Neural cell (in vitro differentiated cells): ENCODE results near the gene LRRC1. TPM values are rescaled to one million over a fixed set of nuclear protein-coding genes. Genes with fewer than 3 reads are reported as not detected.

Experiments
- H2AFZ ChIP-seq: fragments of 200-600, 300-800 bp; sonication (generic), shearing (Covaris generic); 2 replicates; pipeline ENCODE4 v1.6.0; 2014; ENCODE audit warnings: low read depth, mild to moderate bottlenecking, antibody characterized with exemption, low read length, moderate library complexity
- H3F3A ChIP-seq: fragments of 200-600 bp; shearing (Covaris generic); 2 replicates; pipeline ENCODE4 v1.6.1; 2016; ENCODE audit warnings: mild to moderate bottlenecking, moderate library complexity, mixed read lengths, antibody characterized with exemption, low read length; ENCODE audit not compliant: insufficient read depth, poor library complexity, severe bottlenecking
- H3K27ac ChIP-seq: fragments of 200-600, 300-800 bp; sonication (generic), shearing (Covaris generic); 2 replicates; pipeline ENCODE4 v1.5.1; 2014; ENCODE audit warnings: mild to moderate bottlenecking, low read length, moderate library complexity
- H3K27me3 ChIP-seq: fragments of 300-800, 200-600 bp; sonication (generic), shearing (Covaris generic); 2 replicates; pipeline ENCODE4 v1.6.0; 2014; ENCODE audit warnings: mild to moderate bottlenecking, low read depth, low read length, moderate library complexity; ENCODE audit not compliant: insufficient read depth
- H3K36me3 ChIP-seq: fragments of 300-800, 200-600 bp; sonication (generic), shearing (Covaris generic); 2 replicates; pipeline ENCODE4 v1.5.1; 2014; ENCODE audit warnings: mild to moderate bottlenecking, antibody characterized with exemption, low read length, moderate library complexity; ENCODE audit not compliant: insufficient read depth
- H3K4me2 ChIP-seq: fragments of 300-800, 200-600 bp; sonication (generic), shearing (Covaris generic); 2 replicates; pipeline ENCODE4 v1.6.0; 2014; ENCODE audit warnings: mild to moderate bottlenecking, low read length
- H3K4me3 ChIP-seq: fragments of 300-800, 200-600 bp; sonication (generic), shearing (Covaris generic); 2 replicates; pipeline ENCODE4 v1.5.1; 2014; ENCODE audit warnings: mild to moderate bottlenecking, low read length, moderate library complexity
- H3K79me2 ChIP-seq: fragments of 200-600 bp; shearing (Covaris generic); replicated peaks from 2 replicates; pipeline ENCODE4 v1.6.0; 2014; ENCODE audit warnings: mild to moderate bottlenecking, low read length, moderate library complexity; ENCODE audit not compliant: insufficient read depth
- H3K9ac ChIP-seq: fragments of 300-800, 200-600 bp; sonication (generic), shearing (Covaris generic); 2 replicates; pipeline ENCODE4 v1.6.1; 2016; ENCODE audit warnings: mild to moderate bottlenecking, low read length, mixed read lengths
- H3K9me2 ChIP-seq: fragments of 200-600 bp; shearing (Covaris generic); 2 replicates; pipeline ENCODE4 v1.6.1; 2016; ENCODE audit warnings: mild to moderate bottlenecking, low read length, mixed read lengths; ENCODE audit not compliant: insufficient read depth
- H3K9me3 ChIP-seq: fragments of 200-600, 300-800 bp; sonication (generic), shearing (Covaris generic); 2 replicates; pipeline ENCODE4 v1.6.1; 2016; ENCODE audit warnings: mild to moderate bottlenecking, mixed run types, low read length, moderate library complexity, mixed read lengths
- H4K20me1 ChIP-seq: fragments of 200-600 bp; shearing (Covaris generic); 2 replicates; pipeline ENCODE4 v1.6.1; 2016; ENCODE audit warnings: mild to moderate bottlenecking, mixed run types; ENCODE audit not compliant: insufficient read depth
- EP300 ChIP-seq: fragments of 450-650 bp; conservative IDR thresholded peaks from 2 replicates; pipeline ENCODE4 v1.6.1; 2014; ENCODE audit warnings: antibody characterized with exemption, mild to moderate bottlenecking, moderate library complexity; ENCODE audit not compliant: poor library complexity, severe bottlenecking
- EZH2 ChIP-seq: fragments of 200-600, 300-800 bp; shearing (Covaris generic), sonication (generic); IDR thresholded peaks from 2 replicates; pipeline ENCODE4 v1.6.1; 2014; ENCODE audit warnings: antibody characterized with exemption, low read length, borderline replicate concordance, mild to moderate bottlenecking; ENCODE audit not compliant: insufficient read depth, poor library complexity, severe bottlenecking
- MXI1 ChIP-seq: fragments of 450-650 bp; conservative IDR thresholded peaks from 2 replicates; pipeline ENCODE4 v1.6.1; 2014; ENCODE audit warnings: antibody characterized with exemption, mild to moderate bottlenecking; ENCODE audit not compliant: poor library complexity, severe bottlenecking
- POLR2AphosphoS5 ChIP-seq: IDR thresholded peaks from 2 replicates; pipeline ENCODE4 v1.6.1; 2012
- RAD21 ChIP-seq: fragments of 450-650 bp; conservative IDR thresholded peaks from 2 replicates; pipeline ENCODE4 v1.6.1; 2014; ENCODE audit warnings: antibody characterized with exemption, mild to moderate bottlenecking, moderate library complexity
- SMC3 ChIP-seq: fragments of 450-650 bp; conservative IDR thresholded peaks from 2 replicates; pipeline ENCODE4 v1.6.1; 2014; ENCODE audit warnings: antibody characterized with exemption, mild to moderate bottlenecking, moderate library complexity; ENCODE audit not compliant: poor library complexity
- TAF1 ChIP-seq: IDR thresholded peaks from 2 replicates; pipeline ENCODE4 v1.6.1; 2012; ENCODE audit warnings: low read depth
- polyA plus RNA-seq: library from polyadenylated mRNA; depleted of rRNA; stranded (reverse); fragments of >200 nt; gene quantifications from 2 replicates; pipeline ENCODE4 v1.2.3, GENCODE V29; 2014
- TF ChIP-seq, protein P1 (sequence below): IDR thresholded peaks from 2 replicates; pipeline ENCODE4 v1.6.1; 2012; ENCODE audit warnings: borderline replicate concordance
- TF ChIP-seq, protein P2 (sequence below): fragments of 450-650 bp; IDR thresholded peaks from 2 replicates; pipeline ENCODE4 v1.5.1; 2014; ENCODE audit warnings: antibody characterized with exemption, mild to moderate bottlenecking, moderate library complexity; ENCODE audit not compliant: poor library complexity, severe bottlenecking

LRRC1 gene
- polyA plus RNA-seq, 1 donor from 2014 or later = 21.2 TPM

DNA sequence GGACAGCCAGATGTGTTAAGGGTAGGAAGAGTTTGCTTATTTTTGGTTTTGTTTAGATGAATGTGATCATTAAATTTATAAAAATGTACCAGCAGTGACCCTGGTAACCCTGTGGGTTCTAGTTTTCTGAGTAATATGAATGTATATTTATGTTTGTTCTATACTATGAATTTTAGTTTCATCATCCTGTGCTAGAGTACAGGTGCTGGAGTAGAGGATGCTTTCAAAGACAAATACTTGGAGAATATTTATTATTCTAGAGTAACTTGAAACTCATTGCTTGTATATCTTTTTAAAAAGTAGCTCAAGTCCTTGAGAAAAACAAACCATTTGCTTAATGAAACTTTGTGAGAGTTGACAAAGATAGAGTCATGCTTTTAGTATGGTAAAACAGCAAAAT, 7.8 kb downstream of the LRRC1 start:
- no peaks in the 10 kb centered on the region for H4K20me1 ChIP-seq
- no peak overlapping the region for H3K27ac ChIP-seq
- peaks cover 60% of the 10 kb centered on the region for H3K79me2 ChIP-seq
- no peak overlapping the region for H3K4me2 ChIP-seq
- no peaks in the 10 kb centered on the region for H3K9me2 ChIP-seq
- TF ChIP-seq RAD21 (no peak), TAF1 (no peak), POLR2AphosphoS5 (no peak), MXI1 (no peak), SMC3 (no peak), EP300 (no peak)
- H3K27me3 ChIP-seq = no peaks in the 10 kb centered on the region
- H3K4me3 ChIP-seq = no peak overlapping the region
- H3K36me3 ChIP-seq = no peaks in the 10 kb centered on the region
- H3F3A ChIP-seq = no peaks in the 10 kb centered on the region
- no peak overlapping the region for H3K9ac ChIP-seq
- H2AFZ ChIP-seq = no peak overlapping the region
- H3K9me3 ChIP-seq = no peaks in the 10 kb centered on the region

DNA sequence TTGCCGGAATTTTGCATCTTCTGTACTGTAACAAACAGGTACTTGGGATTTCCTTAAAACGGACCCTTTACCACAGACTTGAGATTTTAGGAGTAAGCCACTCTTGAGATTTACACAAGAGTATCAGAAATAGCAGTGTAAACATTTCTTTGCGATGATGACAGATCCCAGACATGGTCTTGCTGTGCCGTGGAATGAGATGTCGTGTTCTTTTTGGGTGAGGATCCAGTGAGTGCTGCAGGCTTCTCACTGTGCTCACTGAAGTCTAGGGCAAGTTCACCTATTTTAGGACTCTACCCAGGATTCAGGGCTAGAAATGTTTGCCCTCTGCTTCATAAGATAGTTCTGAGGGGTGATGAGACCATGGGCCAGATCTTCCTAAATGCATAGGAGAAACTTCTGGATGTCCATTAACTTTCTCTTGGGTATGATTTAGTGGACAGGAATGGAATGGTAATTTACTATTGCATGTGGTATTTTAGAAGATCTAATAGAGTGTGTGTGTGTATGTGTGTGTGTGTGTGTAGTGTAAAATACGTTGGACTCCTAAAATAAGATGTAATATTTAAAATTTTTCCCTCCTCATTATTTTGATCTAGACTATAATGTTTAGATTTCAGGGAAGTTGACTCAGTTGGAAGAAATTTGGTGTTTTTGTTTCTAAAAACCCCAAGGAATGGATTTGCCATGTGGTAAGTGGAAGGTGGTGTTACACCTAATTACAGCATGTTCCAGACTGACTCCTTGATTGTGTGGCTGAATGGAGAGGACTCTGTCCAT, 8.5 kb downstream of the LRRC1 start:
- TF ChIP-seq, protein P1, sequence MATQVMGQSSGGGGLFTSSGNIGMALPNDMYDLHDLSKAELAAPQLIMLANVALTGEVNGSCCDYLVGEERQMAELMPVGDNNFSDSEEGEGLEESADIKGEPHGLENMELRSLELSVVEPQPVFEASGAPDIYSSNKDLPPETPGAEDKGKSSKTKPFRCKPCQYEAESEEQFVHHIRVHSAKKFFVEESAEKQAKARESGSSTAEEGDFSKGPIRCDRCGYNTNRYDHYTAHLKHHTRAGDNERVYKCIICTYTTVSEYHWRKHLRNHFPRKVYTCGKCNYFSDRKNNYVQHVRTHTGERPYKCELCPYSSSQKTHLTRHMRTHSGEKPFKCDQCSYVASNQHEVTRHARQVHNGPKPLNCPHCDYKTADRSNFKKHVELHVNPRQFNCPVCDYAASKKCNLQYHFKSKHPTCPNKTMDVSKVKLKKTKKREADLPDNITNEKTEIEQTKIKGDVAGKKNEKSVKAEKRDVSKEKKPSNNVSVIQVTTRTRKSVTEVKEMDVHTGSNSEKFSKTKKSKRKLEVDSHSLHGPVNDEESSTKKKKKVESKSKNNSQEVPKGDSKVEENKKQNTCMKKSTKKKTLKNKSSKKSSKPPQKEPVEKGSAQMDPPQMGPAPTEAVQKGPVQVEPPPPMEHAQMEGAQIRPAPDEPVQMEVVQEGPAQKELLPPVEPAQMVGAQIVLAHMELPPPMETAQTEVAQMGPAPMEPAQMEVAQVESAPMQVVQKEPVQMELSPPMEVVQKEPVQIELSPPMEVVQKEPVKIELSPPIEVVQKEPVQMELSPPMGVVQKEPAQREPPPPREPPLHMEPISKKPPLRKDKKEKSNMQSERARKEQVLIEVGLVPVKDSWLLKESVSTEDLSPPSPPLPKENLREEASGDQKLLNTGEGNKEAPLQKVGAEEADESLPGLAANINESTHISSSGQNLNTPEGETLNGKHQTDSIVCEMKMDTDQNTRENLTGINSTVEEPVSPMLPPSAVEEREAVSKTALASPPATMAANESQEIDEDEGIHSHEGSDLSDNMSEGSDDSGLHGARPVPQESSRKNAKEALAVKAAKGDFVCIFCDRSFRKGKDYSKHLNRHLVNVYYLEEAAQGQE = no peak
- TF ChIP-seq, protein P2, sequence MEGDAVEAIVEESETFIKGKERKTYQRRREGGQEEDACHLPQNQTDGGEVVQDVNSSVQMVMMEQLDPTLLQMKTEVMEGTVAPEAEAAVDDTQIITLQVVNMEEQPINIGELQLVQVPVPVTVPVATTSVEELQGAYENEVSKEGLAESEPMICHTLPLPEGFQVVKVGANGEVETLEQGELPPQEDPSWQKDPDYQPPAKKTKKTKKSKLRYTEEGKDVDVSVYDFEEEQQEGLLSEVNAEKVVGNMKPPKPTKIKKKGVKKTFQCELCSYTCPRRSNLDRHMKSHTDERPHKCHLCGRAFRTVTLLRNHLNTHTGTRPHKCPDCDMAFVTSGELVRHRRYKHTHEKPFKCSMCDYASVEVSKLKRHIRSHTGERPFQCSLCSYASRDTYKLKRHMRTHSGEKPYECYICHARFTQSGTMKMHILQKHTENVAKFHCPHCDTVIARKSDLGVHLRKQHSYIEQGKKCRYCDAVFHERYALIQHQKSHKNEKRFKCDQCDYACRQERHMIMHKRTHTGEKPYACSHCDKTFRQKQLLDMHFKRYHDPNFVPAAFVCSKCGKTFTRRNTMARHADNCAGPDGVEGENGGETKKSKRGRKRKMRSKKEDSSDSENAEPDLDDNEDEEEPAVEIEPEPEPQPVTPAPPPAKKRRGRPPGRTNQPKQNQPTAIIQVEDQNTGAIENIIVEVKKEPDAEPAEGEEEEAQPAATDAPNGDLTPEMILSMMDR = no peak
- no peak for TF ChIP-seq SMC3
- H3K9me3 ChIP-seq = no peaks in the 10 kb centered on the region
- no peak overlapping the region for H3K4me2 ChIP-seq
- H3K27ac ChIP-seq = no peak overlapping the region
- no peaks in the 10 kb centered on the region for H3K36me3 ChIP-seq
- no peak overlapping the region for H3K9ac ChIP-seq
- H2AFZ ChIP-seq = no peak overlapping the region
- H4K20me1 ChIP-seq = no peaks in the 10 kb centered on the region
- no peaks in the 10 kb centered on the region for H3K9me2 ChIP-seq
- peaks cover 54% of the 10 kb centered on the region for H3K79me2 ChIP-seq
- no peak overlapping the region for H3K4me3 ChIP-seq
- no peaks in the 10 kb centered on the region for H3K27me3 ChIP-seq
- no peaks in the 10 kb centered on the region for H3F3A ChIP-seq

DNA sequence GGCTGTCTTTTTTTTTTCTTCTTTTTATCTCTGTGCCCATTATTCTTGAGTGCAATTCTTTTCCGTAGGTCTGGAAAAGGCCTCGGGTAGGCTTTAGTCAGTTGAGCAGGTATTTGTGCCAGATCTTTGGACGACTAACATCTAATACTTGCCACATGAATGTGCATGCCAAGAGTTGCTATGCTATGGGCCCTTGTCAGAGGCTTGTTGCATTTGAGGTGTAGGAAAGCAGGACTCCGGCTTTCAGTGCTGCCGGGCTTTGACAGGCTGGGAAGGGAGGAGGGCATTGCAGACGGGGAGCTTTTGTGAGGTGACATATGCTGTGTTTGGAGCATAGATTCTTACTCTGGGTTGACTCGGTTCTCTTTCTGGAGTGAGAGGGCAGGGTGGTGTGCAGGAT, 10.2 kb downstream of the LRRC1 start:
- H3K9ac ChIP-seq = no peak overlapping the region
- TF ChIP-seq TAF1 = no peak
- TF ChIP-seq EP300 = no peak
- TF ChIP-seq MXI1 = no peak
- TF ChIP-seq POLR2AphosphoS5 = no peak
- no peak for TF ChIP-seq EZH2
- TF ChIP-seq, protein P2 = no peak
- no peak for TF ChIP-seq SMC3
- TF ChIP-seq, protein P1 = no peak
- no peak for TF ChIP-seq RAD21
- H3K79me2 ChIP-seq = peaks cover 45% of the 10 kb centered on the region

More for the DNA sequence above, 10.2 kb downstream of the LRRC1 start:
- Histone ChIP-seq H4K20me1 (no peaks in the 10 kb centered on the region), H3K4me2 (no peak overlapping the region), H3K36me3 (no peaks in the 10 kb centered on the region), H3F3A (no peaks in the 10 kb centered on the region), H3K4me3 (no peak overlapping the region), H3K9me2 (no peaks in the 10 kb centered on the region), H3K27ac (no peak overlapping the region), H2AFZ (no peak overlapping the region), H3K27me3 (no peaks in the 10 kb centered on the region), H3K9me3 (no peaks in the 10 kb centered on the region)
